GM19438 (cell line): ENCODE results near the gene PTGES3.

Experiments
- ATAC-seq: cut with Tn5 transposase; IDR thresholded peaks from one replicate; pipeline ENCODE4 v1.9.1; 2021; ENCODE audit warnings: low read depth; ENCODE audit not compliant: unreplicated experiment

The PTGES3 gene

GRCh38 chr12:56631790-56632700 is 56.0 kb downstream of the PTGES3 start:
- peak; percentile 24 for ATAC-seq

DNA sequence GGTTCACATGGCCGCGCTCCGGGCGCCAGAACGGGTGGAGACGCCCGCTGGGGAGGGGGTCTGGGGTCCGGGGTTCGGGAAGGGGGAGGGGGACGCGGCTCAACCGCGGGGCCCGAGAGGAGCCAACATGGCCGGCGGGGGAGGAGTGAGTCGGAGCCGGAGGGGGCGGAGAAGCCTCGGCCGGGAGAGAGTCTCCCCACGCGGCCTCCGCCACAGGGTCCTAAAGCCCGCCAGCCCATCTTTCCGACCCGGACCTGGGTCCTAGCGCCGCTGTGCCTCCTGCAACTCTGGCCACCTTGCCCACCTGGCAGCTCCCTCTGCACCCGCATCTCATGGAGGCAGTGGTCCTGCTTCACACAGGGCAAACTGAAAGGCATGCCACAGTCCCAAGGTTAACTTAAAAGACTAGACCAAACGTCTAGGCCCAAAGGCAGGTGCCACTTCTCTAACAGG is 57.9 kb downstream of the PTGES3 start, which contains the start of gene BAZ2A:
BAZ2A (minus strand) TSS at position 147 of the 453 bp plus-strand sequence. CDS start 12,796 bp downstream, outside the sequence.
- peak; percentile 42 for ATAC-seq

DNA sequence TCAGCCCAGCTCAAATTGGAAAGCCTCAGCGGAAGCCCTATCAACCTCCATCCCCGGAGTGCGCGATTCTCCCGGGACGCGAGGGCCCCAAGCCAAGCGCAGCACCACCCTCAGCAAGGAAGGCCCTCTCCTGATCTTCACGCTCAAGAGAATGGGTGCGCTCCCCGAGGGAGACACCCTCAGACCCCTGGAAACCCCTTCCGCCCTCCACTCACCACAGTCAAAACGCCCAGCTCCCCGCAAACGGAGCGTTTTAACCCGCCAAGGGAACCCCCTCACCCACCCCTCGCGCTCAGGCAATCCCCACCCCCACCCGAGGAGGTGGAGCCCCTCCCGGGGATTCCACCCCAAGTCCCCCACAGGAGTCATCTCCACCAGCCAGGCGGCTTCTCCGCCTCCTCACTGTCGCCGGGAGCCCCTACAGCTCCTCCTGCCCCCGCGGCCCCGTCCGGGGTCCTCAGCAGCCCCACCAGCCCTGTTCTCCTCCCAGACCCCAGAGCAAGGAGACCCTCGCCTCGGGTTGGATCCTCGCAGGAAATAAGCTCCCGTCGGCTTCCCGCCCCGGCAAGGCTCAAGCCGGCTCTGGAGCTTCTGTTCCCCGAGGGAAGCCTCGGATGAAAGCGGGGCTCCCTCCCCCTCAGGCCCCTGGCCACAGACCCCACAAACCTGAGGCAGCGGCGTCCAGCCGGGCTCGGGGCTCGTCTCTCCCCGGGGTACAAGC is 58.5 kb downstream of the PTGES3 start:
- peak; percentile 1 for ATAC-seq

GRCh38 chr12:56628671-56629458 is 59.2 kb downstream of the PTGES3 start:
- ATAC-seq = no peak

- no peak for ATAC-seq
Measured at GRCh38 chr12:56626701-56627100, 61.4 kb downstream of the PTGES3 start.

DNA sequence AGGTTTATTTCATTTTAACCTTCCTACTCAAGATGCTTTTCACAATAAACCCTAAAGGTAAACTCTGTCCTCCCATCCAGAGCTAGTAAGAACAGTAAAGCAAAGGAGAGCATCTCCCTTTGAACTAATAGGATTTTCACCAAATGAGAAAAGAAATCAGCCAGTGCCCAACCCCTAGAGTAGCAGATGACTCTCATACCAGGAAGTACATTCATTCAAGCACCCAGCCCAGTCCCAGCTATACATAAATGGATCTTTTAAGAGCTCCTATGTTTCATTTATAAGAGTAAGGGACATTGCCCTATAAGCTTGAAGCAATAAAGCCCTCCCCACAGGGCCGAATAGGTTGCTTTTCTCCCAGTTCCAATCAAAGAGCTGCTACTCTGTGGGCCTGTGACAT is 65.5 kb downstream of the PTGES3 start:
- ATAC-seq = no peak

DNA sequence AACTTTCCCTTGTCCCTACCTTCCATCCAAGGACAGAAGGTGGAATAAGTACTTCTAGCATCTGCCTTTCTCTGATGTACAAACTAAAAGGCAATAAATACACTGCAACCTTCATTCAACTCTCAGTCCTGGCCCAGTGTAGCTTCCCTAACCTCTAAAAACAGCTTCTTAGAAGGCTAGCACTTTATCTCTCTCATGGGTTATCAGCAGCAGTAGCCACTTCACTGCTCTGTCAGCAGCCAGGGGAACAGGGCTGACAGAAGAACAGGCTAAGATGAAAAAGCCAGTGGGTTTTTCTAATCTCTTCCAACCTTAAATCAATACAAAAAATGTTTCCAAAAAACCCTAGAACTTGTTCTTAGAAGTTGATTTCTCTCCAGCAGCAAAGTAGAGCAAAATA is 71.2 kb downstream of the PTGES3 start:
- ATAC-seq = no peak

DNA sequence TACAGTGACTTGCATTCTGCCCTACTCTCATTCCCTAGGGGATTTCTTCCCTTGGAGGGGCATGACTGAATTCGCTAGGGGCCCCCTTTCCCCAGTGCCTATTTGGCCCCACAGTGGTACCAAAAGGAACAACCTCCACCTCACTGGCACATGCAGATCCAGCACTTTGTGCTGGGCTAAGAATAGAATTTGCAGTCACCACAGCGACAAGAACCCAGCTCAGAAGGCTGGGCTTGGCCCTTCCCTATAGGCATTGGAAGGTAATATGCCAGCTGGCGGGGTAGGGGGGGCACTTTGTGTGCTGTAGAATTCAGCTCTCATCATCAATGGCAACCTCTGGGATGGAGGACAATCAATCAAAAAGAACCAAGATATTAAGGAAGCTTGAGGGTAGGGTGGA is 71.8 kb downstream of the PTGES3 start:
- ATAC-seq = no peak

- ATAC-seq = no peak
Measured at GRCh38 chr12:56614627-56615026, 73.5 kb downstream of the PTGES3 start.
